Ishikawa (cell line): ENCODE measurements around the gene RNF213.

ENCODE experiments used
- CEBPB ChIP-seq: IDR thresholded peaks from 2 replicates; pipeline ENCODE4 v1.6.1; 2012
- CREB1 ChIP-seq: IDR thresholded peaks from 2 replicates; pipeline ENCODE4 v1.6.1; 2012; ENCODE audit warnings: low read depth
- EGR1 ChIP-seq: IDR thresholded peaks from 2 replicates; pipeline ENCODE4 v1.6.1; 2012
- EP300 ChIP-seq: IDR thresholded peaks from 2 replicates; pipeline ENCODE4 v1.6.1; 2012; ENCODE audit warnings: borderline replicate concordance
- FOXM1 ChIP-seq: IDR thresholded peaks from 2 replicates; pipeline ENCODE4 v1.6.1; 2012; ENCODE audit warnings: low read depth, borderline replicate concordance
- NFIC ChIP-seq: IDR thresholded peaks from 2 replicates; pipeline ENCODE4 v1.6.1; 2012
- RAD21 ChIP-seq: IDR thresholded peaks from 2 replicates; pipeline ENCODE4 v1.6.1; 2012; ENCODE audit warnings: low read depth
- TAF1 ChIP-seq: IDR thresholded peaks from 2 replicates; pipeline ENCODE4 v1.6.1; 2012; ENCODE audit warnings: low read depth, mild to moderate bottlenecking
- TCF12 ChIP-seq: IDR thresholded peaks from 2 replicates; pipeline ENCODE4 v1.6.1; 2012; ENCODE audit warnings: low read depth
- TEAD4 ChIP-seq: IDR thresholded peaks from 2 replicates; pipeline ENCODE4 v1.6.1; 2012
- YY1 ChIP-seq: IDR thresholded peaks from 2 replicates; pipeline ENCODE4 v1.6.1; 2012; ENCODE audit warnings: low read depth
- ZBTB7A ChIP-seq: IDR thresholded peaks from 2 replicates; pipeline ENCODE4 v1.6.1; 2012; ENCODE audit warnings: low read depth
- TF ChIP-seq, protein P1 (sequence below): IDR thresholded peaks from 2 replicates; pipeline ENCODE4 v1.6.1; 2012; ENCODE audit warnings: low read depth, mild to moderate bottlenecking
- TF ChIP-seq, protein P2 (sequence below): IDR thresholded peaks from 2 replicates; pipeline ENCODE4 v1.6.1; 2012
- TF ChIP-seq, protein P3 (sequence below): IDR thresholded peaks from 2 replicates; pipeline ENCODE4 v1.6.1; 2012

RNF213 gene

DNA sequence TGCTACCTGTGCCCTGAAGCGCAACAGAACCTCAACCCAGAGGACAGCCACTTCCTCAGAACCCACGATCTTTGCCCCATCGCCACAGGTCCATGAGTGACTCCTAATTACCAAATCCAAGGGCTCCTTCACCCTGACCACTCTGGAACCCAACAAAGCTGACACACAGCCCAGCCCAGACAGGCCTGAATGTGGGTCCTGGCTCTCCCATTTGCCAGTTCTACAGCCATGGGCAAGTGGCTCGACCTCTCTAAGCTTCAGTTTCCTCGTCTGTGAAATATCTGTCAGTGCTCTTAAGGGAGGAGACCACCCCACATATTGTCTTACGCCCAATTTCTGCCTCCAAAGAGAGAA, 136.4 kb downstream of the RNF213 start:
- TF ChIP-seq TEAD4, result no peak
- no peak for TF ChIP-seq YY1
- TF ChIP-seq EP300, result no peak
- no peak for TF ChIP-seq FOXM1
- no peak for TF ChIP-seq CREB1
- TF ChIP-seq RAD21, result no peak
- TF ChIP-seq, protein P1, sequence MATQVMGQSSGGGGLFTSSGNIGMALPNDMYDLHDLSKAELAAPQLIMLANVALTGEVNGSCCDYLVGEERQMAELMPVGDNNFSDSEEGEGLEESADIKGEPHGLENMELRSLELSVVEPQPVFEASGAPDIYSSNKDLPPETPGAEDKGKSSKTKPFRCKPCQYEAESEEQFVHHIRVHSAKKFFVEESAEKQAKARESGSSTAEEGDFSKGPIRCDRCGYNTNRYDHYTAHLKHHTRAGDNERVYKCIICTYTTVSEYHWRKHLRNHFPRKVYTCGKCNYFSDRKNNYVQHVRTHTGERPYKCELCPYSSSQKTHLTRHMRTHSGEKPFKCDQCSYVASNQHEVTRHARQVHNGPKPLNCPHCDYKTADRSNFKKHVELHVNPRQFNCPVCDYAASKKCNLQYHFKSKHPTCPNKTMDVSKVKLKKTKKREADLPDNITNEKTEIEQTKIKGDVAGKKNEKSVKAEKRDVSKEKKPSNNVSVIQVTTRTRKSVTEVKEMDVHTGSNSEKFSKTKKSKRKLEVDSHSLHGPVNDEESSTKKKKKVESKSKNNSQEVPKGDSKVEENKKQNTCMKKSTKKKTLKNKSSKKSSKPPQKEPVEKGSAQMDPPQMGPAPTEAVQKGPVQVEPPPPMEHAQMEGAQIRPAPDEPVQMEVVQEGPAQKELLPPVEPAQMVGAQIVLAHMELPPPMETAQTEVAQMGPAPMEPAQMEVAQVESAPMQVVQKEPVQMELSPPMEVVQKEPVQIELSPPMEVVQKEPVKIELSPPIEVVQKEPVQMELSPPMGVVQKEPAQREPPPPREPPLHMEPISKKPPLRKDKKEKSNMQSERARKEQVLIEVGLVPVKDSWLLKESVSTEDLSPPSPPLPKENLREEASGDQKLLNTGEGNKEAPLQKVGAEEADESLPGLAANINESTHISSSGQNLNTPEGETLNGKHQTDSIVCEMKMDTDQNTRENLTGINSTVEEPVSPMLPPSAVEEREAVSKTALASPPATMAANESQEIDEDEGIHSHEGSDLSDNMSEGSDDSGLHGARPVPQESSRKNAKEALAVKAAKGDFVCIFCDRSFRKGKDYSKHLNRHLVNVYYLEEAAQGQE, result no peak
- no peak for TF ChIP-seq ZBTB7A
- TF ChIP-seq TCF12, result no peak
- TF ChIP-seq, protein P2, sequence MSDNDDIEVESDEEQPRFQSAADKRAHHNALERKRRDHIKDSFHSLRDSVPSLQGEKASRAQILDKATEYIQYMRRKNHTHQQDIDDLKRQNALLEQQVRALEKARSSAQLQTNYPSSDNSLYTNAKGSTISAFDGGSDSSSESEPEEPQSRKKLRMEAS, result no peak

DNA sequence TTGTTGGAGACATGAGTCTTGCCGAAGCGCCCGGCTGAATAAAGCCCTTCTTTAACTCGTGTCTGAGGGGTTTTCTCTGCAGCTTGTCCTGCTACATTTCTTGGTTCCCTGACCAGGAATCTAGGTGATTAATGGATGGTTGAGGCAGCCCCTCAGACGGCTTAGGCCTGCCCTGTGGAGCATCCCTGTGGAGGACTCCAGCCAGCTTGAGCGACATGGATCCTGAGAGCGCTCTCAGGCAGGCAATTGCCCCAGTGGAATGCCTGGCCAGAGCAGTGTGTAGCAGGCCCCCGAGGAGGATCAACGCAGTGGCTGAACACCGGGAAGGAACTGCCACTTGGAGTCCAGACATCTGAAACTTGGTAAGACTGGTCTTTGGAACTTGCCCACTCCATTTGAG, 137.0 kb downstream of the RNF213 start:
- TF ChIP-seq TAF1 (no peak), NFIC (no peak), CEBPB (no peak), RAD21 (no peak), CREB1 (no peak)
- TF ChIP-seq, protein P1, result no peak
- TF ChIP-seq, protein P2, result no peak
- TF ChIP-seq, protein P3, sequence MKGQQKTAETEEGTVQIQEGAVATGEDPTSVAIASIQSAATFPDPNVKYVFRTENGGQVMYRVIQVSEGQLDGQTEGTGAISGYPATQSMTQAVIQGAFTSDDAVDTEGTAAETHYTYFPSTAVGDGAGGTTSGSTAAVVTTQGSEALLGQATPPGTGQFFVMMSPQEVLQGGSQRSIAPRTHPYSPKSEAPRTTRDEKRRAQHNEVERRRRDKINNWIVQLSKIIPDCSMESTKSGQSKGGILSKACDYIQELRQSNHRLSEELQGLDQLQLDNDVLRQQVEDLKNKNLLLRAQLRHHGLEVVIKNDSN, result no peak

DNA sequence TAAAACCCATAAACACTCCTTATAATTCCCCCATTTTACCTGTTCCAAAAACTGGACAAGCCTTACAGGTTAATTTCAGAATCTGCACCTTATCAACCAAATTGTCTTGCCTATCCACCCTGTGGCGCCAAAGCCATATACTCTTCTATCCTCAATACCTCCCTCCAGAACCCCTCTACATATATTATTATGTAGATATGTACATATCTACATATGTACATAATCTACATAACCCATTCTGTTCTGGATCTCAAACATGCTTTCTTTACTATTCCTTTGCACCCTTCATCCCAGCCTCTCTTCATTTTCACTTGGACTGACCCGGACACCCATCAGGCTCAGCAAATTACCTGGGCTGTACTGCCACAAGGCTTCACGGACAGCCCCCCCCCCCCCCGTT, 142.3 kb downstream of the RNF213 start:
- TF ChIP-seq, protein P3, result no peak
- TF ChIP-seq EP300 (no peak), CEBPB (no peak), RAD21 (no peak), EGR1 (no peak), TAF1 (no peak), FOXM1 (no peak), YY1 (no peak), NFIC (no peak)
- TF ChIP-seq, protein P2, result no peak

DNA sequence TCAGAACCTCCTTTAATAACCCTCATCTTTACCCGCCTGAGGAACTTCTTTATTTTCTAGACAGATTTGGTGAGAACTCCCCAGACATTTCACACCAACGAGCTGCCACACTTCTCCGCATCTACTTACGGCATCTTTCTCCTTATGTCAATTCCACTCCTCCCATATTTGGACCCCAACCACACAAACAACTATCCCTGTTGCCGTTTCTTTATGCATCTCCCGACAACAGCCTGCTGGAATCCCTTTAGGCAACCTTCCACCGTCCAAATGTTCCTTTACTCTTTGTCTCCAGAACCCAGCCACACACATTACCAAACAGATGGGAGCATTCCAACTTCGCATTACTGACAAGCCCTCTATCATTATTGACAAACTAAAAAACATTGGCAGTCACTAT, 145.5 kb downstream of the RNF213 start:
- TF ChIP-seq, protein P2, result no peak

DNA sequence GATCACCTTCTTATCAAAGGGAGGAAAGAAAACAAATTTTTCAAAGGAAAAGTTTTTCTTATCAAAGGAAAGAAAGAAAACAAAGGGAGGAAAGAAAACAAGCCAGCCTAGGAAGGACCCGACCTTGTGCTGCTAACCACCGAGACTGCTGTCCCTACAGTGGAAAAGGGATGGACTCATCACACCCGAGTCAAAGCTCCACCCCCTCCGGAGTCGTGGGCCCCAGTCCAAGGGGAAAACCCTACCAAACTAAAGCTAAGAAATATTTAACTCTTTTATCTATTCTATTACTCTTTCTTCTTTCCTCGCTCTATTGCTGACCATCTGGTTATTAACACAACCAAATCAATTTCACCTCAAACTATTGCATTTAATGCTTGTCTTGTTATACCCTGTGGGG, 148.2 kb downstream of the RNF213 start:
- TF ChIP-seq YY1, result no peak
- no peak for TF ChIP-seq ZBTB7A
- TF ChIP-seq TCF12, result no peak

DNA sequence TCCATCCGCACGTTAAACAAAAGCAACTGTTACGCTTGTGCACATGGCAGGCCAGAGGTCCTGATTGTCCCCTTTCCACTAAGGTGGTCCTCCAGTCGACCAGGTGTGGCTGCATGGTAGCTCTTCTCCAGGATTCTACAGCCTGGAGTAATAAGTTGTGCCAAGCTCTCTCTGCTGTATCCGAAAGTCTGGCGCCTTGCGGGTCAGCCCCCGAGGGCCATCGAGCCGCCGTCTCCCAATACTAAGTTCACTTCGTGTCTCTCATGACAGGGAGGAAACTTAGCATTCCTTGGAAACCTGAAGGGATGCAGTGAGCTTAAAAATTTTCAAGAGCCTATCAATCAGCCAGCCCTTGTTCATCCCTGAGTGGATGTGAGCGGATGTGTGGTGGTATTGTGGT, 149.0 kb downstream of the RNF213 start:
- TF ChIP-seq TAF1 (no peak), ZBTB7A (no peak), EP300 (no peak), FOXM1 (no peak), YY1 (no peak), TCF12 (no peak), TEAD4 (no peak), NFIC (no peak)
- TF ChIP-seq, protein P2, result no peak
